ENCODE results near the gene KCNMA1. TPM values are rescaled to one million over a fixed set of nuclear protein-coding genes. Genes with fewer than 3 reads are reported as not detected.

The KCNMA1 gene
- total RNA-seq, 1 donor = 77.8 TPM

- no peaks in the 10 kb centered on the region for H4K20me1 ChIP-seq (ENCODE audit: insufficient read depth, low read length)
- no peaks in the 10 kb centered on the region for H3K36me3 ChIP-seq (ENCODE audit: insufficient read depth, low read length)
- no peak overlapping the region for H3K27ac ChIP-seq (ENCODE audit: low read depth, low read length)
- H3K4me3 ChIP-seq (ENCODE audit: insufficient read depth, low read length) = no peak overlapping the region
- H3K27me3 ChIP-seq (ENCODE audit: insufficient read depth, low read length) = no peaks in the 10 kb centered on the region
- TF ChIP-seq CTCF (IDR thresholded peaks at IDR 0.05; ENCODE audit: extremely low read depth, low read depth, low read length) = no peak
- no peak overlapping the region for H3K4me2 ChIP-seq (ENCODE audit: insufficient read depth, low read length)
- H2AFZ ChIP-seq (ENCODE audit: low read length) = no peak overlapping the region
- no peaks in the 10 kb centered on the region for H3K9me3 ChIP-seq (ENCODE audit: low read depth, low read length)
- peaks cover 9% of the 10 kb centered on the region for H3K4me1 ChIP-seq (ENCODE audit: insufficient read depth, low read length)
- no peaks in the 10 kb centered on the region for H3K79me2 ChIP-seq (ENCODE audit: insufficient read depth, low read length)
- no peak for DNase-seq (ENCODE audit: insufficient read length, low spot score, missing footprints)
These were observed 631.7 kb downstream of the KCNMA1 start for GRCh38 chr10:77005871-77006270.

GRCh38 chr10:77004917-77005564 is 632.6 kb downstream of the KCNMA1 start:
- Histone ChIP-seq H3K79me2 (ENCODE audit: insufficient read depth, low read length) (no peaks in the 10 kb centered on the region), H3K27me3 (ENCODE audit: insufficient read depth, low read length) (no peaks in the 10 kb centered on the region), H3K4me1 (ENCODE audit: insufficient read depth, low read length) (peaks cover 9% of the 10 kb centered on the region), H2AFZ (ENCODE audit: low read length) (no peak overlapping the region), H4K20me1 (ENCODE audit: insufficient read depth, low read length) (no peaks in the 10 kb centered on the region), H3K36me3 (ENCODE audit: insufficient read depth, low read length) (no peaks in the 10 kb centered on the region), H3K4me2 (ENCODE audit: insufficient read depth, low read length) (no peak overlapping the region), H3K4me3 (ENCODE audit: insufficient read depth, low read length) (no peak overlapping the region), H3K27ac (ENCODE audit: low read depth, low read length) (no peak overlapping the region), H3K9me3 (ENCODE audit: low read depth, low read length) (no peaks in the 10 kb centered on the region)
- peak; percentile 84 for TF ChIP-seq CTCF (IDR thresholded peaks at IDR 0.05; ENCODE audit: extremely low read depth, low read depth, low read length)
- DNase-seq (ENCODE audit: insufficient read length, low spot score, missing footprints) = peak; percentile 27

- Histone ChIP-seq H3K36me3 (ENCODE audit: insufficient read depth, low read length) (no peaks in the 10 kb centered on the region), H2AFZ (ENCODE audit: low read length) (no peak overlapping the region), H3K27ac (ENCODE audit: low read depth, low read length) (no peak overlapping the region), H3K9me3 (ENCODE audit: low read depth, low read length) (no peaks in the 10 kb centered on the region), H3K4me3 (ENCODE audit: insufficient read depth, low read length) (no peak overlapping the region), H3K27me3 (ENCODE audit: insufficient read depth, low read length) (no peaks in the 10 kb centered on the region), H3K79me2 (ENCODE audit: insufficient read depth, low read length) (no peaks in the 10 kb centered on the region), H3K4me2 (ENCODE audit: insufficient read depth, low read length) (no peak overlapping the region), H3K4me1 (ENCODE audit: insufficient read depth, low read length) (peaks cover 9% of the 10 kb centered on the region), H4K20me1 (ENCODE audit: insufficient read depth, low read length) (no peaks in the 10 kb centered on the region)
- DNase-seq (ENCODE audit: insufficient read length, low spot score, missing footprints) = no peak
- no peak for TF ChIP-seq CTCF (IDR thresholded peaks at IDR 0.05; ENCODE audit: extremely low read depth, low read depth, low read length)
These were observed 634.7 kb downstream of the KCNMA1 start for GRCh38 chr10:77002872-77003271.

DNA sequence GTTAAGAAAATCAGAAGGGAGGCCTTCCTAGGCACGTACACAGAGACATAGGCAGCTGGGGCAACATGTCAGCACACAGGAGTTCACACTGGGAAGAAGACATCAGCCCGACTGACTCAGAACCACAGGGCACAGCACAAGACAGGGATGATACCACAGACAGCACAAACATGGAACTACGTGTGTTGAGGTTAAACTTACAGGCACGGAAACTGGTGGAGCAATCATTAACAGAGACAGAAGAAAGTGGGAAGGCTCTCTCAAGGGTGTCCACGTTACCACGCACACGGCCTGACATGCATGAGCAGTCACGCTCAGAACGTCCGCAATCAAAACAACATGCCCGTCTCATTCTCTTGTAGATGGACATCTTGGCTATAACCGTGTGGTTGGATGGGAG is 636.4 kb downstream of the KCNMA1 start:
- Histone ChIP-seq H3K4me3 (ENCODE audit: insufficient read depth, low read length) (no peak overlapping the region), H4K20me1 (ENCODE audit: insufficient read depth, low read length) (no peaks in the 10 kb centered on the region), H3K4me2 (ENCODE audit: insufficient read depth, low read length) (no peak overlapping the region), H3K9me3 (ENCODE audit: low read depth, low read length) (no peaks in the 10 kb centered on the region), H3K79me2 (ENCODE audit: insufficient read depth, low read length) (no peaks in the 10 kb centered on the region), H3K36me3 (ENCODE audit: insufficient read depth, low read length) (no peaks in the 10 kb centered on the region), H3K4me1 (ENCODE audit: insufficient read depth, low read length) (no peaks in the 10 kb centered on the region), H3K27ac (ENCODE audit: low read depth, low read length) (no peak overlapping the region), H3K27me3 (ENCODE audit: insufficient read depth, low read length) (no peaks in the 10 kb centered on the region), H2AFZ (ENCODE audit: low read length) (no peak overlapping the region)
- no peak for TF ChIP-seq CTCF (IDR thresholded peaks at IDR 0.05; ENCODE audit: extremely low read depth, low read depth, low read length)
- DNase-seq (ENCODE audit: insufficient read length, low spot score, missing footprints) = no peak

Data from osteoblast (primary cell).